Measurements from ENCODE around the gene TTC33. TPM values are rescaled to one million over a fixed set of nuclear protein-coding genes. Genes with fewer than 3 reads are reported as not detected.

Gene TTC33
- total RNA-seq, 4 donors from 2014 or later = 11.7 to 22.0 (median 17.7) TPM

- TF ChIP-seq CTCF (IDR thresholded peaks at IDR 0.05; ENCODE audit: low read depth) = no peak
Observed at GRCh38 chr5:40743771-40744170, 12.0 kb downstream of the TTC33 start.

DNA sequence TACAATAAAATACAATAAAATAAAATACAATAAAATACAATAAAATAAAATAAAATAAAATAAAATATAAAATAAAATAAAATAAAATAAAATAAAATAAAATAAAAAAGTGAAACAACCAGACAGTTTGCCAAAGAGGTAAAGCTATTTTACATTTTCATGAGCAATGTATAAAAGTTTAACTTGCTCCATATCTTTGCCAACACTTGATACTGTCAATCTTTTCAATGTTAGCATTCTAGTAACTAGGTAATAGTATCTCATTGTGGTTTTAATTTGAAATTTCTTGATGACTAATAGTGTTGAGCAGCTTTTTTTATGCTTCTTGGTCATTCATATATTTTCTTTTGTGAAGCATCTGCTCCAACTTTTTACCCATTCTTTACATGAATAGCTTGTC, 17.3 kb downstream of the TTC33 start:
- no peak for TF ChIP-seq CTCF (IDR thresholded peaks at IDR 0.05; ENCODE audit: low read depth)

DNA sequence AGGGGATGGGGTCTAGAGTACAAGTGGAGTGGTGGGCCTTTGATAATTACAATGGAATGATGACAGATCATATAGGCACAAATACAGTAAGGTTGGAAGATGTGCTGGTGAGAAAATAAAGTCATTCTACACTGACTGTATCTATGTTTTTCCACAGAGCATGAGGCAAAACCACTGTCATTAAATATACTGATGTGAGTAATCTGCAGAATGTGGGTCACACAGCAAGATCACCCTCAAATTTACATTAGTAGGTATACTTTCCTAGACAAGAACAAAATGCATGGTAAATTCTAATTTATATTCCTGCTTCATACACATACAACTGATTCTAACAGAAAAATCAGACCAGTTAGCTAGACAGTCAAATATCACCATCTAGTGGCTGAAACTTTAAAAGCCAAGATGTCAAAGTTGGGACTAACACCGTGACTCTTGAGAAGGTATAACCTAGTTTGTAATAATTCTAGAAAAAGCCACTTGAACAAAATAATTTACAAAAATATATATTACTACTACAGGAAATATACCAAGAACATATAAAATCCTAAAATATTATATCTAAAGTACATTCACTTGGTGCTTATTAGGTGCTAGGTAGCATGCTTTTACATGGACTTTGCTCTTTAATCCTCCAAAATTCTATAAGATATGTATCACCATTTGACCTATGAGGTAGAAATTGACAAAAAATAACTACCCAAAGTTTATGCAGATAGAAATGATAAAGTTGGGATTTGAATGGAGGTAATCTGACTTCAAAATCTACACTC, 19.5 kb downstream of the TTC33 start:
- no peak for TF ChIP-seq CTCF (IDR thresholded peaks at IDR 0.05; ENCODE audit: low read depth)

DNA sequence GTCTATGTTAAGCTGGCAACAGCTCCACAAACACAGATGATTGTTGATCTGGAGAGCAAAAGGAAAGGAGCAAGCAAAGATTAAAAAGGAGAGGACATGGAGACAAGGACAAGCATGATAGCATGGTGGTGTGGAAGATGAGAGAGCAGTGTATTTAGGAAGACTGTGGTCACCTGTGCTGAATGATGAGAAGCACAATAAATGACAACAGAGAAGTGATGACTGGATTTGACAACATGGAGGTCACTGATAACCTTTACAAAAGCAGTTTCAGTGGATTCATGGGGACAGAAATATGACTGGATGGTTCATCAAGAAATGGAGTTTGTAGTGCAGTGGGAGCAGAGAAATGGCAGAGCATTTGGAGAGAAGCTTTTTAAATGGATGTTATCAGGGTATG, 20.2 kb downstream of the TTC33 start:
- no peak for TF ChIP-seq CTCF (IDR thresholded peaks at IDR 0.05; ENCODE audit: low read depth)

DNA sequence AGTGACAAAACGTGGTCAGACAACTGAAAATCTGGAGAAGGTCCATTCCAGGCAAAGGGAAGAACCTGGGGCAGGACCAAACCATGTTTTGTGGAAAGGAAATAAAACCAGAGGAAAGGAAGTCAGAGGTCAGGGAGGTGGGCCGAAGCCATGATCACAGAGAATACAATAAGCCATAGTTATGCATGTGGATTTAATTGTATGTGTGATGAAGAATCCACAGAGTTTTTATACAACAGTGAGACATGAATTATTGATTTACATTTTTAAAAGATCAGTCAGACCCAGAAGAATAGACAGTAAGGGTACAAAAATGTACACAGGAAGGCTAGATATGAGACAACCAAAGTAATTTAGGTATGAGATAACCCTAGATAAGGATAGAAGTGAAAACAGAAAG, 20.8 kb downstream of the TTC33 start:
- TF ChIP-seq CTCF (IDR thresholded peaks at IDR 0.05; ENCODE audit: low read depth) = no peak

GRCh38 chr5:40733879-40734563, 21.7 kb downstream of the TTC33 start:
- TF ChIP-seq CTCF (IDR thresholded peaks at IDR 0.05; ENCODE audit: low read depth) = no peak

DNA sequence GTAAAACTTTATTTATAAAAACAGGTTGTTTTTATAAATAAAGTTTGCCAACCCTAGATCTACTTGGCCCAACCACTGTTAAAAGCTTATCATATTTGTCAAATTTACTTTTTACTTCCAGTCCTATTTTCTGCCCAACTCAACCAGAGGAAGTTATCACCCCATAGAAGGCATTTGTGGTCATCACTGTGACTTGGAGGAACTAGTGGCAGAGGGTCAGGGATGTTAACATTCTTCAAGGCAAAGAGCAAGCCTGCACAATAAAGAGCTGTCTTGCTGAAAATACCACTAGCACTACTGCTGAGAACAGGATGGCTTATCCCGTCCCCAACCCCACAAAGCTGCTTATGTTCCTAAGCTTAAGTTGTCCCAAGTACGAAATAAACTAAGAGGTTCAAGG, 22.3 kb downstream of the TTC33 start:
- TF ChIP-seq CTCF (IDR thresholded peaks at IDR 0.05; ENCODE audit: low read depth) = no peak

Measured in subcutaneous adipose tissue (tissue), 4 donors.